Right atrium auricular region (tissue), 2 donors: ENCODE measurements around the gene MYH14. TPM values are rescaled to one million over a fixed set of nuclear protein-coding genes. Genes with fewer than 3 reads are reported as not detected.

Experiments
- DNase-seq: peaks from one replicate; pipeline ENCODE4 v3.0.0-alpha.2; 2019; ENCODE audit warnings: low spot score
- H3K27ac ChIP-seq, 2 donors: fragments of 200-600 bp; sonication (generic); 1 replicate in 1 of 2; 2 replicates in 1 of 2; pipeline ENCODE4 v1.5.1; 2016 to 2019
- H3K27me3 ChIP-seq, 2 donors: fragments of 200-600 bp; sonication (generic); one replicate each; pipeline versions ENCODE4 v1.5.1 to v1.6.0; 2017 to 2019
- H3K36me3 ChIP-seq: fragments of 200-600 bp; sonication (generic); one replicate; pipeline ENCODE4 v1.5.1; 2016
- H3K4me1 ChIP-seq, 2 donors: fragments of 200-600 bp; sonication (generic); one replicate each; pipeline versions ENCODE4 v1.5.1 to v1.6.0; 2017 to 2019
- H3K4me3 ChIP-seq, 2 donors: fragments of 200-600 bp; sonication (generic); 1 replicate in 1 of 2; 2 replicates in 1 of 2; pipeline ENCODE4 v1.5.1; 2017 to 2019; ENCODE audit warnings: mild to moderate bottlenecking in 1 of 2, moderate library complexity in 1 of 2
- H3K9me3 ChIP-seq, 2 donors: fragments of 200-600 bp; sonication (generic); one replicate each; pipeline ENCODE4 v1.5.1; 2019
- total RNA-seq, 2 donors: library from RNA; depleted of rRNA; stranded (reverse); fragments of >200 nt; gene quantifications; one replicate each; pipeline ENCODE4 v1.1.0, GENCODE V29; 2016
- TF ChIP-seq, protein P1 (sequence below), 2 donors: fragments of 200-600 bp; sonication (generic); IDR thresholded peaks; one replicate each; pipeline ENCODE4 v1.5.1; 2019; ENCODE audit warnings: antibody characterized with exemption in 2 of 2

Gene MYH14
- total RNA-seq, 2 donors from 2014 or later = 40.9 to 44.5 TPM

DNA sequence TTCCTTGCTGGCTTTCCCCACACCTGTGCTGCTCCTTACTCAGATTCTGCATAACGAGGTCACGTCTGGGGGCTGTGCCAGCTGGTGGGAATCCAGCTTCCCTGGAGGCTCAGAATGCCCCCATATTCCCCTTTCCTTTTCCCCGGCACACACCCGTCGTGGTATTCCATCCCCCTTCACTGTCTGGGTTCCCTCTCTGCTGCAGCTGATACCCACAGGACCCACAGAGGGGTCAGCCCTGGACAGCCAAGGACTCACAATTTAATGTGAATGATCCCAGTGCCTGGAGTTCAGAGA is 4.2 kb upstream of the MYH14 start:
- no peak overlapping the region for H3K4me3 ChIP-seq
- H3K4me1 ChIP-seq = peaks cover 0 to 31% of the 10 kb centered on the region in 2 donors
- H3K27me3 ChIP-seq = no peaks in the 10 kb centered on the region
- no peak for DNase-seq
- H3K27ac ChIP-seq = peak overlapping the region; percentile 78 to 85
- H3K36me3 ChIP-seq = no peaks in the 10 kb centered on the region
- TF ChIP-seq, protein P1, sequence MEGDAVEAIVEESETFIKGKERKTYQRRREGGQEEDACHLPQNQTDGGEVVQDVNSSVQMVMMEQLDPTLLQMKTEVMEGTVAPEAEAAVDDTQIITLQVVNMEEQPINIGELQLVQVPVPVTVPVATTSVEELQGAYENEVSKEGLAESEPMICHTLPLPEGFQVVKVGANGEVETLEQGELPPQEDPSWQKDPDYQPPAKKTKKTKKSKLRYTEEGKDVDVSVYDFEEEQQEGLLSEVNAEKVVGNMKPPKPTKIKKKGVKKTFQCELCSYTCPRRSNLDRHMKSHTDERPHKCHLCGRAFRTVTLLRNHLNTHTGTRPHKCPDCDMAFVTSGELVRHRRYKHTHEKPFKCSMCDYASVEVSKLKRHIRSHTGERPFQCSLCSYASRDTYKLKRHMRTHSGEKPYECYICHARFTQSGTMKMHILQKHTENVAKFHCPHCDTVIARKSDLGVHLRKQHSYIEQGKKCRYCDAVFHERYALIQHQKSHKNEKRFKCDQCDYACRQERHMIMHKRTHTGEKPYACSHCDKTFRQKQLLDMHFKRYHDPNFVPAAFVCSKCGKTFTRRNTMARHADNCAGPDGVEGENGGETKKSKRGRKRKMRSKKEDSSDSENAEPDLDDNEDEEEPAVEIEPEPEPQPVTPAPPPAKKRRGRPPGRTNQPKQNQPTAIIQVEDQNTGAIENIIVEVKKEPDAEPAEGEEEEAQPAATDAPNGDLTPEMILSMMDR (IDR thresholded peaks at IDR 0.05) = no peak
- H3K9me3 ChIP-seq = no peaks in the 10 kb centered on the region

DNA sequence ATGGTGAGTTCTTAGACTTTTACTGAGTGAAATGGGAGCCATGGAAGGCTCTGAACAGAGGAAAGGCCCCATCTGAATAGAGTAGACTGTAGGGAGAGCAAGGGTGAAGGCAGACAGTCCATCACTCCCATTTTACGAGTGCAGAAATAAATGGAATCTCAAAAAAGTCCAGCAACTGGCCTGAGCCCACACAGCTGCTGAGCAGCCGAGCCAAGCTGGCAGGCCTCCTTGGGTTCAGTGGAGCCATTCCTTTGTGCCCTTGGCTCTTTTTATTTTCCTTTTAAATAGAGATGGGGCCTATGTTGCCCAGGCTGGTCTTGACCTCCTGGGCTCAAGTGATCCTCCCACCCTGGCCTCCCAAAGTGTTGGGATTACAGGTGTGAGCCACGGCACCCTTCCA is 1.0 kb upstream of the MYH14 start:
- H3K4me1 ChIP-seq = peaks cover 0 to 46% of the 10 kb centered on the region in 2 donors
- H3K9me3 ChIP-seq = no peaks in the 10 kb centered on the region
- no peak overlapping the region for H3K4me3 ChIP-seq
- H3K27ac ChIP-seq = no peak overlapping the region
- no peak for DNase-seq
- H3K27me3 ChIP-seq = no peaks in the 10 kb centered on the region
- no peaks in the 10 kb centered on the region for H3K36me3 ChIP-seq
- TF ChIP-seq, protein P1 (IDR thresholded peaks at IDR 0.05) = no peak

DNA sequence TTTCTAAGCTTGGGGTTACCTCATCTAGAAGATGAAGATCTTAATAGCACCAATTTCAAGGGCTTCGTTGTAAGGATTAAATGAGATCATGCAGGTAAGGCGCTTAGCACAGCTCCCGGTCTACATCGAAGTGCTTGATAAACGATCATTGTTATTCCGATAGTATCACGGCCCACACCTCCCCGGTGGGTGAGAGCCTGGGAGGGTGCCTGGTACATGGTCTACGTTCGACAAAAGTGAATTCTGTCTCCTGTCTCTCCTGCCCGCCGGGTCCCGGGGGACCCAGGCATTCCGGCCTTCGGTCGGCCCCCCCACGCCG is 501 bp upstream of the MYH14 start:
- Histone ChIP-seq H3K4me1 (peaks cover 0 to 46% of the 10 kb centered on the region in 2 donors), H3K4me3 (peak overlapping the region; percentile 37 to 68), H3K36me3 (no peaks in the 10 kb centered on the region), H3K27ac (peak overlapping the region; percentile 59 to 62), H3K27me3 (no peaks in the 10 kb centered on the region), H3K9me3 (no peaks in the 10 kb centered on the region)
- TF ChIP-seq, protein P1 (IDR thresholded peaks at IDR 0.05) = no peak
- no peak for DNase-seq

DNA sequence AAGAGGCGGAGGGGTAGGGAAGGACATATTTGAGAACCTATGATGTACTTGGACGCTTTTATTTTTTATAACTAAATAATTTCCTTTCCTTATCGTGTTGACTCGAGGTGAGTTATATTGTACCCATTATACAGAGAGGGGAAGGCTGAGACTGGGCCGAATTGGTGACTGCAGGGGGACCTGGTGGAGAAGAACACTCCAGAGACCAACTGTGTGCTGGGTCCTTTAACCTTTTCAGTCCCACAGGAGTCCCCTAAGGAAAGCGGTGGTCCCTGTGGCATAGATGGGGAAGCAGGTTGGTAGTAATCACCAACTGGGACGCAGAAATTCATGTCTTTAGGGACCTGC is 633 bp downstream of the MYH14 start:
- peak overlapping the region; percentile 67 to 68 for H3K4me3 ChIP-seq
- peak overlapping the region; percentile 88 for H3K27ac ChIP-seq
- H3K27me3 ChIP-seq = no peaks in the 10 kb centered on the region

DNA sequence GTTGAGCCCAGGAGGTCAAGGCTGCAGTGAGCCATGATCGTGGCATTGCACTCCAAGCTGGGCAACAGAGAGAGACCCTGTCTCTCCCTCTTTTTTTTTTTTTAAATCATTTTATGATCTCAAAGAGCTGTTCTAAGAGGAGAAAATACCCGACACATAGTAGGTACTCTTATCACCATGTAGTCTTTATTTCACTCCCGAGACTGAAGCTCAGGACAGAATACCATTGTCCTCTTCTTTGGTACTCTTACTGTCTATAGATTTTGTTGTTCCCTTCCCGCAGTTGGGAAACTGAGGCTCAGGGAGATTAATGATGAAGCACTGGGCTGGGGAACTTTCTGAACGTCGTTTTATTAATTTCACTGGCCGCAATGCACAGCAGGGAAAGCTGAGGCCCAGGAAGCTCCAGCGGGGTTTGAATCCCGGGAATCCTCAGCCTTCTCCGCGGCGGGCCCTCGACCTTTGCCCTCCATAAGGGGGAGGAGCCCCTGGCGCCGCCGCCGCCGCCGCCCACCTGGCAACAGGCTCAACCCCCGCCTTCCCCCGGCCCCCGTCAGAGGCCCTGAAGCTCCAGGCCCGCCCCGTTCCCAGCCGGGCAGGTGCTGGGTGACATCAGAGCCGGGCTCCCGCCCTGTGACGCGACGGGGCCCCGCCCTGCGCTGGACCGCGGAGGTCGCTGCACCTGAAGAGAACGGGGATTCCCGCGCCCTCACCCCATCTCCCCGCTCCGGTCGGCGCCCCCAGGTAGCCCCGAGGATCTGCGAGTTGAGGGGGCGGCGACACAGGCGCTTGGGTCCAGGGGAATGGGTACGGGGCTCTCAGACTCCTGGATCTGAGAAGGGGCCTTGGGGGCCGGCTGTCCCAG is 1.6 kb downstream of the MYH14 start:
- H3K27me3 ChIP-seq = no peaks in the 10 kb centered on the region
- H3K9me3 ChIP-seq = no peaks in the 10 kb centered on the region
- H3K4me1 ChIP-seq = peaks cover 0 to 28% of the 10 kb centered on the region in 2 donors
- H3K36me3 ChIP-seq = no peaks in the 10 kb centered on the region
- H3K27ac ChIP-seq = peak overlapping the region; percentile 52 to 75
- peak overlapping the region; percentile 32 to 34 for H3K4me3 ChIP-seq
- DNase-seq = no peak
- TF ChIP-seq, protein P1 (IDR thresholded peaks at IDR 0.05) = no peak

More for the DNA sequence above, 633 bp downstream of the MYH14 start:
- Histone ChIP-seq H3K4me1 (peaks cover 0 to 37% of the 10 kb centered on the region in 2 donors), H3K9me3 (no peaks in the 10 kb centered on the region), H3K36me3 (no peaks in the 10 kb centered on the region)
- no peak for DNase-seq
- TF ChIP-seq, protein P1 (IDR thresholded peaks at IDR 0.05) = no peak

DNA sequence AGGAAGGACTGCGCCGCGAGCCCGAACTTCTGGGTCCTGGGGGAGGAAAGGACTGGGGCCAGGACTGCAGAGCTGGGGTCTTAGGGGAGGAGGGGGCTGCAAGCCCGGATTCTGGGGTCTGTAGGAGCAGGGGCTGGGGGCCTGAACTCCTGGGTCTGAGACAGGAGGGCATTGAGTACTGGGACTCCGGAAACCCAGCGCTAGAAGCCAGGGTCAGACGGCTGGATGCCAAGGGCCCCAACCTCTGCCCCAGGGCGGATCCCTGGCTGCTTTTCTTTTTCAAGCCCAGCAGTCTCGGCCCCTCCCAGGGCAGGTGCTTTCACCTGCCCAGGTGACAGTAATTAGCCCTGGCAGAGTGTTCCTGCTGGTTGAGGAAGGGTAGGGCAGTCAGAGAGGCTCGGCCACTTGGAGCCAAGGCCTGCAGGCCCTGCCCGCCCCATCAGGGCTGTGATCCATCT is 2.3 kb downstream of the MYH14 start:
- Histone ChIP-seq H3K27me3 (no peaks in the 10 kb centered on the region), H3K36me3 (no peaks in the 10 kb centered on the region), H3K4me3 (peak overlapping the region; percentile 32 to 34), H3K9me3 (no peaks in the 10 kb centered on the region), H3K4me1 (peaks cover 0 to 28% of the 10 kb centered on the region in 2 donors), H3K27ac (peak overlapping the region; percentile 52 to 75)
- TF ChIP-seq, protein P1 (IDR thresholded peaks at IDR 0.05) = no peak
- DNase-seq = no peak
